Measurements from ENCODE around the gene TENM4. TPM values are rescaled to one million over a fixed set of nuclear protein-coding genes. Genes with fewer than 3 reads are reported as not detected.

Gene TENM4
- polyA plus RNA-seq, 2 of the 4 experiments (the other 2 are of a cell fraction), result 0.06 to 0.31 TPM

GRCh38 chr11:79481795-79482194 lies 41.0 kb upstream of the TENM4 start:
- 2% methylated on average over 3 of the region's 3 CpGs for WGBS (ENCODE audit: missing lambda C conversion rate)
- DNase-seq (ENCODE audit: low read depth in 1 of 2, low spot score in 1 of 2), result no peak
- FAIRE-seq, result no peak
- no peak overlapping the region for H3K4me3 ChIP-seq
- POLR2A ChIA-PET, result no interaction called here
- H3K27ac ChIP-seq, result no peak overlapping the region
- no peaks in the 10 kb centered on the region for H3K9me3 ChIP-seq
- no peak overlapping the region for H3K4me2 ChIP-seq
- no peaks in the 10 kb centered on the region for H3K4me1 ChIP-seq
- TF ChIP-seq RAD21 (conservative IDR thresholded peaks at IDR 0.05 in 1 of 2, IDR thresholded peaks at IDR 0.05 in 1 of 2) (no peak), ESRRA (IDR thresholded peaks at IDR 0.05; ENCODE audit: borderline replicate concordance, low read length) (no peak), BHLHE40 (IDR thresholded peaks at IDR 0.05; ENCODE audit: low read depth, low read length) (no peak), CTCF (IDR thresholded peaks at IDR 0.05) (no peak), HOXB13 (CRISPR knock-in tag; IDR thresholded peaks at IDR 0.05; ENCODE audit: low read depth) (no peak), E2F6 (IDR thresholded peaks at IDR 0.05; ENCODE audit: borderline replicate concordance, low read depth) (no peak), MYC (IDR thresholded peaks at IDR 0.05; ENCODE audit: borderline replicate concordance, low read length) (no peak), KDM5A (IDR thresholded peaks at IDR 0.05) (no peak), CBX2 (IDR thresholded peaks at IDR 0.05; ENCODE audit: borderline replicate concordance, low read depth) (no peak), ZSCAN20 (CRISPR knock-in tag; IDR thresholded peaks at IDR 0.05) (no peak), FOSB (CRISPR knock-in tag; IDR thresholded peaks at IDR 0.05) (no peak), ZFP36 (IDR thresholded peaks at IDR 0.05; ENCODE audit: borderline replicate concordance, partially characterized antibody) (no peak), RARB (CRISPR knock-in tag; IDR thresholded peaks at IDR 0.05) (no peak), RFX5 (IDR thresholded peaks at IDR 0.05) (no peak), CHD4 (IDR thresholded peaks at IDR 0.05; ENCODE audit: borderline replicate concordance) (no peak), ATOH8 (CRISPR knock-in tag; IDR thresholded peaks at IDR 0.05; ENCODE audit: low read depth) (no peak), MAFK (IDR thresholded peaks at IDR 0.05; ENCODE audit: partially characterized antibody) (no peak), RCOR1 (IDR thresholded peaks at IDR 0.05; ENCODE audit: low read depth, low read length) (no peak)
- ATAC-seq, result no peak
- CTCF ChIA-PET, result interaction anchor here (1.0 to 3.5 kb wide), 2 partner anchors 10 to 12 kb away, joined by 4 to 26 read pairs; no protein-coding TSS in a partner anchor

- no peak for FAIRE-seq
- 12% methylated on average over 4 of the region's 4 CpGs for WGBS (ENCODE audit: missing lambda C conversion rate)
- H3K9me3 ChIP-seq, result no peaks in the 10 kb centered on the region
Measured at GRCh38 chr11:79480864-79481263, 40.0 kb upstream of the TENM4 start.

More at GRCh38 chr11:79480864-79481263, 40.0 kb upstream of the TENM4 start:
- TF ChIP-seq ATOH8 (CRISPR knock-in tag; IDR thresholded peaks at IDR 0.05; ENCODE audit: low read depth), result no peak
- no peak for TF ChIP-seq RNF2 (IDR thresholded peaks at IDR 0.05; ENCODE audit: borderline replicate concordance, low read depth)
- no peak for TF ChIP-seq MAZ (IDR thresholded peaks at IDR 0.05; ENCODE audit: borderline replicate concordance, low read depth, low read length)
- no peak for TF ChIP-seq PBX3 (IDR thresholded peaks at IDR 0.05)
- TF ChIP-seq POLR2A (IDR thresholded peaks at IDR 0.05; ENCODE audit: low read length), result no peak
- TF ChIP-seq RAD21 (conservative IDR thresholded peaks at IDR 0.05 in 1 of 2, IDR thresholded peaks at IDR 0.05 in 1 of 2), result no peak
- no peak for TF ChIP-seq SREBF2 (IDR thresholded peaks at IDR 0.05)
- DNase-seq (ENCODE audit: low read depth in 1 of 2, low spot score in 1 of 2) (no peak), ATAC-seq (no peak)
- H3K27ac ChIP-seq, result no peak overlapping the region
- ChIA-PET POLR2A (no interaction called here), CTCF (interaction anchor here (0.7 kb wide), 1 partner anchor 415 kb away, joined by 4 read pairs; no protein-coding TSS in a partner anchor)
- no peaks in the 10 kb centered on the region for H3K4me1 ChIP-seq
- no peak overlapping the region for H3K4me3 ChIP-seq
- H3K4me2 ChIP-seq, result no peak overlapping the region
